ENCODE results near the gene GASK1A. TPM values are rescaled to one million over a fixed set of nuclear protein-coding genes. Genes with fewer than 3 reads are reported as not detected.

The GASK1A gene
- total RNA-seq, 1 donor from 2014 or later: not detected

DNA sequence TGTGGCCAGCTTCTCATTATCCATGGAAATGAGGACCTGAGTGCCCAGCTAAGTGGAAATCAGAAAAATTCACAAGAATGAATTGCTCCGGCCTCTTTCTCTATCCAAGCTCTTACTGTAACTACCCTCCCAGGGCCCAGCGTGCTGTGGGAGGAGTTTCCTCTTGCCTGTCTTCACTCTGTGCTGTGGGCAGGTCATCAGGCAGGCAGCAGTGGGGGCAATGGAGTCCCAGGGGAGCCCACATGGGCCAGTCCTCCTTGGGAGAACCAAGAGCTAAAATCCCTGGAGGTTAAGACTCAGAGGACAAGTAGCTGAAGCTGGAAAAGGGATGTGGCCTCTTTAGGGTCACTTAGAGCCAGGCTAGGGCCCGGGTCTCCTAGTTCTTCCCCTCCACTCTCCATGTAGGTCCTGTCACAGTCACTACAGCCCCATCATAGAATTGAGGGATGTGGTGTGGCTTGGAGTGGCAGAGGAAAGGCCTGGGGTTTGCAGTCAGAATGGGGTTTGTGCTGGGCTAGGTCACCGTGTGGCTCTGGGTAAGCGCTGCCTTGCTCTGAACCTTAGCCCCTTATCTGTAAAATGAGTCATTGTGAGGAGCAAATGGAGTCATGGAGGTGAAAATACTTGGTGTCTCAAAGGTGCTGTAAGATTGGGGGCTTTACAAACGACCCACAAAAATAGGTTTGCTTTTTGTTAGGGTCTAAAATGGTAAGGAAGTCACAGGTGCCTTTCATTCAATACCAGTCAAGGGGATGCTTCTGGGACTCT is 3.7 kb downstream of the GASK1A start:
- intact Hi-C loops (cut with micrococcal nuclease): no loop called here

DNA sequence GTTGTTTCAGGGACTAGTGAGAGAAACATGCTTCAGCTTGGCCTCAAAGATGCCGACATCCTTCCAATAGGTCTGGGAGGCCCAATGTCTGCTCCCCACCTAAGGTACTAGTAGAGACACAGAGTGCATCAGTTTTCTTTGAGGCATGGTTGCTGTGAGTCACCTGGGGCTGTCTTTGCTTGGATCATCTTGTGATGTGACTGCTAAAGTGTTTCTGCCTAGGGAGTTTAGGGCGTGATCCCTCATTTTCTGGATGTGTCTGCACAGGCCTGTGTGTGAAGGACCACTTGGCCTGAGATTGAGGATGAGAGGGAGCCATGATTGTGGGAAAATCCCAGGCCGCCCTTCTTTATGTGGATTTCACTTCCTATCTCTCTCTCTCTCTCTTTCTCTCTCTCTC is 4.8 kb downstream of the GASK1A start:
- intact Hi-C loops (cut with micrococcal nuclease): no loop called here

DNA sequence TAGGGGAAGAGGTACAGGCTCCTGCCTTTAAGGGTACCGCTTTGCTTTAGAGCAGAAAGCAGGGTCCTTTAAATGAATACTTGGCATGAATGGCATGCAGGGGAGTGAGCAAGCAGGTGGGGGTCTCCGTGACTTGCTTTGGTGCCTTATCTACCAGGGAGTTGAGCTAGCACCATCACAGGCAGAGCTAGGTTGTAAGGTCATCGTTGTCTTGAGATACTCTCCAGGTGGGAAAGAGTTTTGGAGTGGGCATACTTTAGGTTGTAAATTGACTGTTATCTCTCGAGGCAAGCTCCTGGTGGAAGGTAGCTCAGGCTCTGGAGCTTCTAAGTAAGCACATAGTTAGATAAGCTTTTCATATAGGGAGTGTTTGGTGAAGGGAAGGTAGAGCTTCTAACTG is 5.6 kb downstream of the GASK1A start:
- intact Hi-C loops (cut with micrococcal nuclease): no loop called here

DNA sequence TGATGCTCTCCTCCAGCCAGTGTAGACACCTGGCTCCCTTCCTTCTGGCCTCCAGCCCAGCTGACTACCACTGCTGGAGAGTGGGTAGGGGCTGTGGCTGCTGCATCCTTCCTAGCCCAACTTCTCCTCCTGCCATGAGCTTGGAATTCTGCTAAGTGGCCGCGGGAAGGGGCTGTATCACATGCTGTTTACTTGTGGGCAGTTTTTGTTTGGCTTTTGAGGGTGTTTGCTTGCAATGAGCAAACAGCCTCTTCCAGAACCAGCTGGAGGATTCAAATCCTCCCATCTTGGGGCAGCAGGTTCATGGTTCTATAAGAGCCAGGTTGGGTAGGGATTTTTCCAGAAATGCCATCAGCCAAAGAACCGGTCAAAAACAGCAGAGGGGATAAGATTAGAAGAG is 9.0 kb downstream of the GASK1A start:
- intact Hi-C loops (cut with micrococcal nuclease): no loop called here

DNA sequence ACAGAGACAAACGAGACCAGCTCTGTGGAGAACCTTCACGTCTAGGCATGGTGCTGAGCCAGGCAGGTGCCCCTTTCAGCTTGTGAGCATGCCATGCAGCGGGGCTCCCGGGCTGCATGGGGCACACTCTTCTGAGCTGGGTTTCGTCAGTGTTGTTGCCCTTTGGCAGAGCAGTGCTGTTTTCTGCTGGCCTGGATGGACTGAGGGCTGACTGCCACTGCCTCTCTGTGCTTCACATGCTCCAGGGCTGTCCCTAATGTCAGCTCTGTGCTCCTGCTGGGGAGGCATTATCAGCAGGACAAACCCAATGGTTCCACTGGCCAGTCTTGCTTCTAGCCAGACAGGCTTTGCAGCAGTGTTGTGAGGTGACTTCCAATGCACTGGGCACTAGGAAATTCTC is 9.5 kb downstream of the GASK1A start:
- intact Hi-C loops (cut with micrococcal nuclease): no loop called here

DNA sequence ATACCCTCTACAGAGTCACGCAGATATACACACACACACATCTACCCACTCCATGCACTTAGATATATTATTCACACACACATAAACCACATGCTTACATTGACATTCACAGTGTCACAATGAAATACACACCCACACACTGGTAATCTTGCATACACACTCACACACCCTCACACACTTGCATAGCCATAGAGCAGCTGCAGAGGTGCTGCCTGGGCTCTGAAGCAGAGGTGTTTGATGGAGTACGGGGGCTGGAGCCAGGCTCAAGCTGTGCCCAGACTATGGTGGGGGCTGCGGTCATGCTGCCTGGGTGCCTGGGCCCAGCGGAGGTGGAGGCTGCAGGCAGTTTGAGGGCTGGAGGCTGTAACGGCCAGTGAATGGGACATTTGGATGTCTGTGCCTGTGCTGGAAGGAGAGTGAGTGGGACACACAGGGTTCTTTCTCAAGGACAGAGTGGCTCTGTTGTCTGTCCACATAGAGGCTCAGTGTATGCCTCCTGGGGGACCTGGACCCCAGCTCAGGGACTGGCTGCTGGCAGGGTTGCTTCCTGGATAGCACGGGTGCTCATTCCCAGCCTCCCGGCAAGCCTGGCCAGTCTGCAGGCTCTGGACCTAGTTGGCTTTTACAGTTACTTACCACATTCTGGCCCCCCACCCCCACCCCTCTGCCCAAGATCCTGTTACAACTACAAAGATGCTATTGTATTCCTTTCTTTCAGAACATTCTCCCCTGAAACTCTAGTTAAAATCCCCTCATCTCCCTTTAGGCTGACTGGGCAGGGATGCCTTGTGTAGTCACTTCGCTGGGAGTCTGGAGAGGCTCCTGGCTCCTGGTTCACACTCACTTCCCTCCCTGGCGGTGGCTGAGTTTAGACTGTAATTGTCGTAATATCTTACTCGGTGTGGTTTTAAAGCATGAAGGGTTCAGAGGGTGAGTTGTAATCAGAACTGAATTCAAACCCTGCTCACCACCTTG is 12.5 kb downstream of the GASK1A start:
- intact Hi-C loops (cut with micrococcal nuclease): no loop called here

DNA sequence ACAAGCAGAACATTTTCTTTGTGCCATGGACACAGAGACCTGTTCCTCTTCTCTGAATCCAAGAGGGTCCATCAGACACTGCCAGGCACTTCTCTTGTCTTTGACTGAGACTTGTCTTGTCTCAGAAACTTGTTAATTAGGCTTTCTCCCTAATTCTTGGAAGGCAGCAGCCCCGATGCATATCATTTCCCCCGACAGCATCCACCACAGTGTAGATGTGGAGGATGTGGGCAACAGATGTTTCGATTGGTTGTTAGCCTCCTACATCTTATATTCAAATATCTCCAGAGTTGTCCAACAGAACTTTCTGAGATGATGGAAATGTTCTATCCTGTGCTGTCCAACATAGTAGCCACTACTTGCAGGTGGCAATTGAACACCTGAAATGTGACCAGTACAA is 15.5 kb downstream of the GASK1A start:
- intact Hi-C loops (cut with micrococcal nuclease): no loop called here

DNA sequence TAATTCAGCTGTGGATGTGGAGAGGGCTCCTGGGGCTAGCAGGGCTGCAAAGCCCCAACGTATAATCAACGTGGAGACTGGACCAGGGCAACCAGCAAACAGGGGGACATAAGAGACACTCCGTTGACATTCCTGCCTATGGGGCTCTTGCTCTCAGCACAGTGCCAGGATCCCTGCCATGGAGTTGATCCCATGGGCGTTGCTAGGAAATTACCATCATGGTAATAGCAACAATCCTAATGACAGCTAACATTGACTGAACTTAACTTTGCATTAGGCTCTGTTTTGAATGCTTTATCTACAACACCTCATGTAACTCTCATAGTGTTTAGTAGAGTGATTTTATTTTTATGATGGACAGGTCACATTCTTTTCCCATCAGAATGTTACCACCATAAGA is 16.9 kb downstream of the GASK1A start:
- intact Hi-C loops (cut with micrococcal nuclease): no loop called here

DNA sequence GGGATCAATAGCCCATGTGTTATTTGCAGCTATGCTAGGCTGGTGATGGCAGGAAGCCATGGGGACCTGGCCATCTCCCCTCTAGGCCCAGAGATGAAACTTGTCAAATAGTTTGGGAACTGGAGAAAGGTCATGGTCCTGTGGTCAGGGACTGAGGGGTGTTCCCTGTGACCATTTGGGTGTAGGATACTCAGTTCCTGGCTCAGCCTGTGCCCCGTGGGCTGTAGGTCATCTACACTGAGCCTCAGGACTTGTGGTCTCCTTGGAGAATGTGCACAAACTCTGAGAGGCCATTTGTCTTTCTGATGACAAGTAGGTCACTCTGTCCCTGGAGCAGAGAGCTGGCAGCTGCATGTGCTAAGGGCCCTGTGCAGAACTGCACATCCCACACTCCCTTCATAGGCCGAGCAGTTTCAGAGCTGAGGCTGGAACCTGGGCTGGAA is 17.5 kb downstream of the GASK1A start:
- intact Hi-C loops (cut with micrococcal nuclease): no loop called here

DNA sequence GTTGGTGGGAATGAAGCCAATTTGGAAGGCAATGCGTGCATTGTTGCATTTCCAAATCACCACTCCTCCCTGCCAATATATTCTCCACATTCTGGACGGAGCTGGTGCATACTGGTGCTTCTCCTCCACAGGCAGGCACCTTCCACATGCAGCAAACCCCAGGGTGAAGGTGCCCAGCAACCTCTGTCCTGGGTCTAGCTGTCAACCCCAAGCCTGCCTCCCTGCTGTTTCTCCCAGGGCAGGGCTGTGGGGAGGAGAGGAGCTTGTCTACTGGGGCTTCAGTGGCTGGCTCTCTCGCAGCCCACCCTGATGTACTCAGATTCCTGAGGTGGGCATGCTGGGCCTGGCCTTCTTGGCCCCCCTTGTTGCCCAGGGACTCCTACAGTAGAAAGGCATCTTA is 20.1 kb downstream of the GASK1A start:
- intact Hi-C loops (cut with micrococcal nuclease): no loop called here

DNA sequence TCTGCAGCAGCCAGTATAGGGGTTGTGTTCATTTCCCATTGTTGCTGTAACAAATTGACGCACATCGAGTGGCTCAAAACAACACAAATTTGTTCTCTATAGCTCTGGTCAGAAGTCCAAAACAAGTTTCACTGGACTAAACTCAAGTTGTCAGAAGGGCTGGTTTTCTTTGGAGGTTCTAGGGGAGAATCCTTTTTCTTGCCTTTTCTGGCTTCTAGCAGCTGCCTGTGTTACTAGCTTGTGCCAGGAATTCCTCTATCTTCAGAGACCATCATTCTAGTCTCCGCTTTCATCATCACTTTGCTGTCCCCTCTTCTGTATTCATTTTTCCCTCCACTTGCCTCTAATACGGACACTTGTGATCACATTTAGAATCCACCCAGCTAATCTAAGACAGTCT is 20.5 kb downstream of the GASK1A start:
- intact Hi-C loops (cut with micrococcal nuclease): no loop called here

DNA sequence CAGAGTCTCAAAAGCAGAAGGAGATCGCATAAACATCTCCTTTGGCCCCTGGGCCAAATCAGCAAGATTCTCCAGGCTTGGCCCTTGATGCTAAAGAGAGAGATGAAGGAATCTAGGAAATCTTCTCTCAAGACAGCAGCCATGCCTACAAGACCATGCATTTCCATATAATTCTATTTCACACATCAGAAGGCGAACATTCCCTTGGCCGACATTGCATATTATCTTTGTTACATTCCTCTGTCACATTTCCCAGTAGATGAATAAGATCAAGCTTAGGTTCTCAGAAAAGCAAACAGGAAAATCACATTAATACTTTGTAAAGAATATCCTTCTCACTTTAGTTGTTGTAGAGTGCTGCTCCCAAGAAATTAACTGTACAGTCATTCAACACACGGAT is 21.3 kb downstream of the GASK1A start:
- intact Hi-C loops (cut with micrococcal nuclease): no loop called here

DNA sequence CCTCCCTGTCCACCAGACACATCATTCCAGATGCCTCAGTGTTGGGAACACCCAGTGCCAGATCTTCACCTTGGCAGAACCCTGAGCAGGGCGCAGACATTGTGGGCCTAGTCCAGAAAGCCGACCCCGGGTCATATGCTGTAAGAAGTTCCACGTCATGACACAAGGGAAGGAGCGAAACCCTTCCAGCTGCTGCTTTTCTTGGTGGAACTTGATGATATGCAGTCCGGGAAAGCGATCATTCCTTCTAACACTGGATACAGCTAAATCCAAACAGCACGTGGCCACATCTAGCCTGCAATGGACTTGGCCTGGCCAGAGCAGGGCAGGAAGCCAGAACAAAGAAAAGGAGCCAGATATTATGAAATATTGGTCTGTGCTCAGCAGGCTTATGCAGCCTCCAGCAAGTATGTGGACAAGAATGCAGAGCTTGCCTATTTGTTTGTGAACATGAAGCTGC is 22.0 kb downstream of the GASK1A start:
- intact Hi-C loops (cut with micrococcal nuclease): no loop called here

DNA sequence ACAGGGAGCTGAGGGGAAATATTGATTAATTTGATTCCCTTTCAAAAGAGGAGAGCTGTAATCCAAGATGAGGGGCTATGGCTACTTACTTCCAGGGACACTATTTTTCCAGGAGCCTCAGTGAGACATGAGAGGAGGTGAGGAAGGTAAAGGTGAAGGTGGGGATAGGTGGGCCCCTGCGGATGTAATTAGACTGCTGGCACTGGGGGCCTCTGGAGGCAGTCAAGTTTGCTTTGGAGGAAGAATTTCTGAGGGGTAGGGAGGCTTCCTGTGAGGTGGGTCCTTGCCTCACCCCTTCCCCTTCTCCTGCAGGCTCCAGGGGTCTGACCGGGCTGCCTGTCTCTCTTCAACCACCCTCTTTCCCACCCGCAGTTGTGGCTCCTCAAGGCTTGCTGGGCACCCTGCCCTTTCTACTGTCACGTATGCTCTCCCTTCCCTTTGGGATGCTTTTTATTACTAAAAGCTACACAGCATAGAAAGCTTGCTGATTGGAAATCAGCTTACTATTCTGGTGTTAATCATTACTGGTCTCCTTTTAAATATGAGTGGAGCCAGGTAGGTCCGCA is 22.5 kb downstream of the GASK1A start:
- intact Hi-C loops (cut with micrococcal nuclease): no loop called here

DNA sequence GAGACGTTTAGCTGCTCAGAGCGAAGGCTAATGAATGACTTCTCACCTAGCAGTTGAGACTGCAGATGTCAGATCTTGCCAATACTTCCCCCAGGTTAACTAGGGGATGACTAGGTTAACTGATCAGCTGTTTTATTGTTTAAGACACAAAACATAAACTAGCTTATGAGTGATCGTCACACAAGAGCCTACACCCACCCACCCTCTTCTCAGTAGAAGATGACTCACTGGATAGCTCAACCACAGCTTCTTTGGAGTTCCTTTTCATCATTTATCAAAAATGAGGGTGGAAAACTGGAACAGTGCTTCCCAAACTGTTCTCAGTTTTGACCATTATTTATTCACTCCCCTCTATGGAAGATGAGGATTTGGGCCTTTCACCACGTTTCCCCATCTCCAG is 25.2 kb downstream of the GASK1A start:
- intact Hi-C loops (cut with micrococcal nuclease): no loop called here

DNA sequence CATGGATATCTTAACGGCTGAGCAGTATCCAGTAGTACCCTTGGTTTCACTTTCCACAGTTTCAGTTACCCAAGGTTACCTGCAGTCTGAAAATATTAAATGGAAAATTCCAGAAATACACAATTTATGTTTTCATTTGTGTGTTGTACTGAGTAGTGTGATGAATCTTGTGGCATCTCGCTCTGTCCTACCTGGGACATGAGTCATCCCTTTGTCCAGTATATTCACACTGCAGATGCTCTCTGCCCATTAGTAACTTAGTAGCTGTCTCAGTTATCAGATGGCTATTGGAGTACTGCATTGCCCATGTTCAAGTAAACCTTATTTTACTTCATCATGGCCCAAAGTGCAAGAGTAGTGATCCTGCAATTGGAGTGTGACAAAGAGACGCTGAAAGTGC is 26.1 kb downstream of the GASK1A start:
- intact Hi-C loops (cut with micrococcal nuclease): no loop called here

DNA sequence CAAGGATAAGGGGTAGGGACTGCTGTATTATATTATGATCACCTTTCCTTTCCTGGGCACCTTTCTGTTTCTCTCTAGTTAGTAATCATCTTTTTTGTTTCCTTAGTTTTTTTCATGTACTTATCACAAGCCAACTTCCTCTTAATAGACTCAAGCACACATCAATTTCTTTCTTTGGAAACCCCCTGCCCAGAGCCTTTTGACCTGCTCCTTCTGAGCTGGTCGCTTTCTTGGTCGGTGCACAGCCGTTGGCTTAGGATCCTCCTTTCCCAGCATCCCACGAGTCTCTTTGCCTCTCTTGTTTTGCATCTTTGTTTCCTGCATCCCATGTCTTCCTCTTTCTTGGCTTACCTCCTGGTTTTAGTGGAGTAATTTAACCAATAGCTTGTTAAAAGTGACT is 26.9 kb downstream of the GASK1A start:
- intact Hi-C loops (cut with micrococcal nuclease): no loop called here

DNA sequence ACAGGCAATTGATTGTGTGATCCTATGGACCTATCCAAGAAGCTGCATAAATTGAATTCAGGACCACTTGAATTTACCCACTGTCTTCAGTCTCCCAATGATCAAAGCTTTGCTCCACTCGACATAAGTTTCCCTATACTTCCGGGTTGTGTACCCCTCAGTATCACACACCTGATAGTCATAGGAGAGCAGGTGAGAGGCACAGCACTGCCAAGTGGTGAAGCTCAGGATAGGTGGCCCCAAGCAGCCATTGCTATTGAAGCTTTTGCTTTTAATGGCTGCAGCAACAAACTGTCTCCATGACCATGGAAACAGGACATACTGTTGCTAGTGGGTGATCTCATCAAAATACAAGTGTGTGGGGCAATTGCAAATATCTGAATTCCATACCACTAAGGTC is 27.7 kb downstream of the GASK1A start:
- intact Hi-C loops (cut with micrococcal nuclease): no loop called here

DNA sequence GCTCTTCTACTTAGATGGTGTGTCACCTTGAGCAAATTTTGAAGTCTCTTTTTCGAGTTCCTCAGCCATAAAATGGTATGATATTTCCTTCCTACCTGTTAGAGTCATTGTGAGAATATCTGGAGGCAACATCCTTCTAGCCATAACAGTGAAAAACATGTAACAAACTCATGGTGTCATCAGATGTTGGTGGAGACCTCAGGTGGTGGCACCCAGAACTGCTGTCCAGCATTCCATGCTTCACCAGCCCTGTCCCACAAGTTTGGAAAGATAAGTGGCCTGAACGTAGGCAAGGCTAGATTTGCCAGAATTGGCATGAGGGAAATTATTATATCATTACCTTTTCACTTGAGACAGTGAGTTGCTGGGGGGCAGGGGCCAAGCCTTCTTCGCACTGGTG is 30.4 kb downstream of the GASK1A start:
- intact Hi-C loops (cut with micrococcal nuclease): no loop called here

DNA sequence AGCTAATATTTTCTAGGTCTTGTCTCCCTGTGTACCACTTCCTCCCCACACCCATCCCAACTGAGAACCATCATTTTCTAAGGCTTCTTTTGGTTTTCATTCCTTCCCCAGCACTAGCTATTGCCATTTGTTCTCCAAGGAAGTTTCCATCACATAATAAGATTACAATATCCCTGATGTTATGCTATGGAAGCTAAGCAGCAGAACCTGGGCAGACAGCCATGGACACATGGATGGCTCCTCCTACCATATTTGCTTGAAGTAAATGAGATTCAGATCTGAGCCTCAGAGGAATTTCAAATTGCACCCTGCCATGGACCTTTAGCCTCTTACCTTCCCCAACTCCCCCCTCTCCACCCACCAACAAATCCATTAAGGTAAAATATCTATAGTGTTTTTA is 31.5 kb downstream of the GASK1A start:
- intact Hi-C loops (cut with micrococcal nuclease): no loop called here

DNA sequence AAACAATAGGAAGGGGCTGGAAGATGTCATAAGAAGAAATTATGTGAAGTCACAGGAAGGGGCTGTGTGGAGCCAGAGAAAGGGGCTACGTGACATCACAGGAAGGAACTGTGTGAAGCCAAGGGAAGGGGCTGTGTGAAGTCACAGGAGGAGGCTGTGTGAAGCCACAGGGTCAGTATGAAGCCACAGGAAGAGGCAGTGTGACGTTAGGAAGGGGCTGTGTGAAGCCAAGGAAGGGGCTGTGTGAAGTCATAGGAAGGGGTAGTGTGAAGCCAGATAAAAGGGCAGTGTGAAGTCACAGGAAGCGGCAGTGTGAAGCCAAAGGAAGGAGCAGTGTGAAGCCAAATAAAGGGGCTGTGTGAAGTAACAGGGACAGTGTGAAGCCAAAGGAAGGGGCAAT is 32.5 kb downstream of the GASK1A start:
- intact Hi-C loops (cut with micrococcal nuclease): no loop called here

DNA sequence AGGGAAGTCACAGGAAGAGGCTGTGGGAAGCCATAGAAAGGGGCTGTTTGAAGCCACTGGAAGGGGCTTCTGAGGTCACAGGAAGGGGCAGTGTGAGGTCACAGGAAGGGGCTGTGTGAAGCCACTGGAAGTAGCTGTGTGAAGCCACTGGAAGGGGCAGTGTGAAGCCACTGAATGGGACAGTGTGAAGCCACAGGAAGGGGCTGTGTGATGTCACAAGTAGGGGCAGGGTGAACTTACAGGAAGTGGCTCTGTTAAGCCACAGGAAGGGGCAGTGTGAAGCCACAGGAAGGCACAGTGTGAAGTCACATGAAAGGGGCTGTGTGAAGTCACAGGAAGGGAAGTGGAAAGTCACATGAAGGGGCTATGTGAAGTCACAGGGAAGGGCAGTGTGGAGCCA is 33.1 kb downstream of the GASK1A start:
- intact Hi-C loops (cut with micrococcal nuclease): no loop called here
